GM12875 (cell line): ENCODE data around the gene SLC38A10.

Experiments used
- H3K4me3 ChIP-seq: one replicate; pipeline ENCODE4 v1.5.1; 2011; ENCODE audit warnings: low read depth, low read length, control low read depth
- CTCF ChIP-seq: IDR thresholded peaks from 2 replicates; pipeline ENCODE4 v1.5.1; 2011; ENCODE audit warnings: low read depth, mild to moderate bottlenecking, control low read depth, inconsistent platforms, low read length, moderate library complexity, borderline replicate concordance; ENCODE audit not compliant: insufficient read depth

The SLC38A10 gene

GRCh38 chr17:81306491-81306890 is 11.4 kb upstream of the SLC38A10 start:
- no peak for TF ChIP-seq CTCF
- no peak overlapping the region for H3K4me3 ChIP-seq

- TF ChIP-seq CTCF, result no peak
- H3K4me3 ChIP-seq, result no peak overlapping the region
Measured at GRCh38 chr17:81305051-81305630, 10.0 kb upstream of the SLC38A10 start.

- no peak for TF ChIP-seq CTCF
- no peak overlapping the region for H3K4me3 ChIP-seq
Measured at GRCh38 chr17:81304196-81305015, 9.3 kb upstream of the SLC38A10 start.

- no peak for TF ChIP-seq CTCF
- no peak overlapping the region for H3K4me3 ChIP-seq
Measured at GRCh38 chr17:81303385-81303784, 8.3 kb upstream of the SLC38A10 start.

GRCh38 chr17:81302861-81303333 is 7.8 kb upstream of the SLC38A10 start:
- H3K4me3 ChIP-seq, result no peak overlapping the region
- no peak for TF ChIP-seq CTCF

GRCh38 chr17:81302324-81302723 is 7.2 kb upstream of the SLC38A10 start:
- TF ChIP-seq CTCF, result no peak
- no peak overlapping the region for H3K4me3 ChIP-seq
